ENCODE data around the gene DNAJC7. TPM values are rescaled to one million over a fixed set of nuclear protein-coding genes. Genes with fewer than 3 reads are reported as not detected.

The DNAJC7 gene
- total and polyA plus RNA-seq, 9 of the 15 experiments (the other 6 are each of a cell fraction or from before 2014, with no cell fraction given): 85.8 to 262 (median 157) TPM

DNA sequence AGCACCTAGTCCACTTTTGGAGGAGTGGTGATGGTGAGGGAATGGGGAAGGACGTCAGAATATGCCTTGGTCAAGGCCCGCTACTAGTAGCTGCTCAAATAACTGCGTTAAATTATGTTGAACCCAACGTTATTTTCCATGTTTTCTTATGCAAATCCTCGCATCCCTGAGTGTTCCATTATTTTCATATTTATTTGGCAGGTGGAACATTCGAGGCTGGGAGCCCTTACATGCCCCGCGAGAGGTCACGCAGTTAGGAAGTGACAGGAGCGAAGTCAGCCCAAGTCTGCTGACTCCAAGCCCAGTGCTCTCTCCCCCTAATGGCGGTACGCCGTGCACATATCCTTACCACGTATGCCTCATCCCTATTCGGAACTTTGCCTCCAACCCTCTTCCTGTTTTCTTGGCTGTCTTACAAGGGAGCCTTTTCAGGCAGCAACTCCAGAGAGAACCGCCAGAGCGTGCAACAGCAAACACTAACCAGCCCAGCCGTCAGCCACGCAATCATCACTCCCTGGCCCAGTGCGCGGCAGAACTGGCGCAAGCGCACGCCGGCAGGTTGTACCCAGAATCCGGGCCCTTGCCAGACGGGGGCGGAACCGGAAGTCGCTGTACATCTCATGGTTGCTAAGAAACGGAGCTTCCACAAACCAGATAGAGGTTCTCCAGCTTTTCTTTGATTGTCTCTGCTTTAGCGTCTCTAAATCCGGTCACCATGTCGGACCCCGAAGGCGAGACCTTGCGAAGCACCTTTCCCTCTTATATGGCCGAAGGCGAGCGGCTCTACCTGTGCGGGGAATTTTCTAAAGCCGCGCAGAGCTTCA lies 87.0 kb downstream of the DNAJC7 start, which contains the start of gene ODAD4 (continued):
- TF ChIP-seq, protein P1, sequence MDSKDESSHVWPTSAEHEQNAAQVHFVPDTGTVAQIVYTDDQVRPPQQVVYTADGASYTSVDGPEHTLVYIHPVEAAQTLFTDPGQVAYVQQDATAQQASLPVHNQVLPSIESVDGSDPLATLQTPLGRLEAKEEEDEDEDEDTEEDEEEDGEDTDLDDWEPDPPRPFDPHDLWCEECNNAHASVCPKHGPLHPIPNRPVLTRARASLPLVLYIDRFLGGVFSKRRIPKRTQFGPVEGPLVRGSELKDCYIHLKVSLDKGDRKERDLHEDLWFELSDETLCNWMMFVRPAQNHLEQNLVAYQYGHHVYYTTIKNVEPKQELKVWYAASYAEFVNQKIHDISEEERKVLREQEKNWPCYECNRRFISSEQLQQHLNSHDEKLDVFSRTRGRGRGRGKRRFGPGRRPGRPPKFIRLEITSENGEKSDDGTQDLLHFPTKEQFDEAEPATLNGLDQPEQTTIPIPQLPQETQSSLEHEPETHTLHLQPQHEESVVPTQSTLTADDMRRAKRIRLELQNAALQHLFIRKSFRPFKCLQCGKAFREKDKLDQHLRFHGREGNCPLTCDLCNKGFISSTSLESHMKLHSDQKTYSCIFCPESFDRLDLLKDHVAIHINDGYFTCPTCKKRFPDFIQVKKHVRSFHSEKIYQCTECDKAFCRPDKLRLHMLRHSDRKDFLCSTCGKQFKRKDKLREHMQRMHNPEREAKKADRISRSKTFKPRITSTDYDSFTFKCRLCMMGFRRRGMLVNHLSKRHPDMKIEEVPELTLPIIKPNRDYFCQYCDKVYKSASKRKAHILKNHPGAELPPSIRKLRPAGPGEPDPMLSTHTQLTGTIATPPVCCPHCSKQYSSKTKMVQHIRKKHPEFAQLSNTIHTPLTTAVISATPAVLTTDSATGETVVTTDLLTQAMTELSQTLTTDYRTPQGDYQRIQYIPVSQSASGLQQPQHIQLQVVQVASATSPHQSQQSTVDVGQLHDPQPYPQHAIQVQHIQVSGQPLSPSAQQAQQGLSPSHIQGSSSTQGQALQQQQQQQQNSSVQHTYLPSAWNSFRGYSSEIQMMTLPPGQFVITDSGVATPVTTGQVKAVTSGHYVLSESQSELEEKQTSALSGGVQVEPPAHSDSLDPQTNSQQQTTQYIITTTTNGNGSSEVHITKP (IDR thresholded peaks at IDR 0.05; ENCODE audit: partially characterized antibody): peak; percentile 65
- peak; percentile 72; the same call in 1 of the 2 replicates for TF ChIP-seq RB1 (IDR thresholded peaks at IDR 0.05; ENCODE audit: low read depth)
- TF ChIP-seq RCOR1 (IDR thresholded peaks at IDR 0.05; ENCODE audit: borderline replicate concordance in 1 of 2, low read depth in 2 of 2, low read length in 2 of 2): peak in 1 of 2 experiments; percentile 36; a peak in 1 of 4 replicates
- TF ChIP-seq, protein P2, sequence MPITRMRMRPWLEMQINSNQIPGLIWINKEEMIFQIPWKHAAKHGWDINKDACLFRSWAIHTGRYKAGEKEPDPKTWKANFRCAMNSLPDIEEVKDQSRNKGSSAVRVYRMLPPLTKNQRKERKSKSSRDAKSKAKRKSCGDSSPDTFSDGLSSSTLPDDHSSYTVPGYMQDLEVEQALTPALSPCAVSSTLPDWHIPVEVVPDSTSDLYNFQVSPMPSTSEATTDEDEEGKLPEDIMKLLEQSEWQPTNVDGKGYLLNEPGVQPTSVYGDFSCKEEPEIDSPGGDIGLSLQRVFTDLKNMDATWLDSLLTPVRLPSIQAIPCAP (CRISPR knock-in tag; IDR thresholded peaks at IDR 0.05; ENCODE audit: borderline replicate concordance): no peak
- 0 out of 2 replicates have a peak, but pooled peaks have one; percentile 33 for TF ChIP-seq ZNF583 (CRISPR knock-in tag; IDR thresholded peaks at IDR 0.05)
- peak; percentile 95 for TF ChIP-seq SPI1 (IDR thresholded peaks at IDR 0.05; ENCODE audit: borderline replicate concordance, low read depth, low read length)
- no peak for TF ChIP-seq RBM39 (optimal IDR thresholded peaks at IDR 0.05; ENCODE audit: low read depth, low read length)
- no peak for TF ChIP-seq ZNF324 (CRISPR knock-in tag; IDR thresholded peaks at IDR 0.05)
- TF ChIP-seq ZNF445 (CRISPR knock-in tag; IDR thresholded peaks at IDR 0.05; ENCODE audit: low read depth): no peak
- TF ChIP-seq, protein P3, sequence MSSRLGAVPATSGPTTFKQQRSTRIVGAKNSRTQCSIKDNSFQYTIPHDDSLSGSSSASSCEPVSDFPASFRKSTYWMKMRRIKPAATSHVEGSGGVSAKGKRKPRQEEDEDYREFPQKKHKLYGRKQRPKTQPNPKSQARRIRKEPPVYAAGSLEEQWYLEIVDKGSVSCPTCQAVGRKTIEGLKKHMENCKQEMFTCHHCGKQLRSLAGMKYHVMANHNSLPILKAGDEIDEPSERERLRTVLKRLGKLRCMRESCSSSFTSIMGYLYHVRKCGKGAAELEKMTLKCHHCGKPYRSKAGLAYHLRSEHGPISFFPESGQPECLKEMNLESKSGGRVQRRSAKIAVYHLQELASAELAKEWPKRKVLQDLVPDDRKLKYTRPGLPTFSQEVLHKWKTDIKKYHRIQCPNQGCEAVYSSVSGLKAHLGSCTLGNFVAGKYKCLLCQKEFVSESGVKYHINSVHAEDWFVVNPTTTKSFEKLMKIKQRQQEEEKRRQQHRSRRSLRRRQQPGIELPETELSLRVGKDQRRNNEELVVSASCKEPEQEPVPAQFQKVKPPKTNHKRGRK (tag; IDR thresholded peaks at IDR 0.05): no peak
- no peak for TF ChIP-seq PRPF4 (IDR thresholded peaks at IDR 0.05; ENCODE audit: insufficient read depth, low read depth, low read length, poor library complexity, severe bottlenecking)
- TF ChIP-seq ZKSCAN8 (CRISPR knock-in tag; IDR thresholded peaks at IDR 0.05): no peak
- TF ChIP-seq, protein P4, sequence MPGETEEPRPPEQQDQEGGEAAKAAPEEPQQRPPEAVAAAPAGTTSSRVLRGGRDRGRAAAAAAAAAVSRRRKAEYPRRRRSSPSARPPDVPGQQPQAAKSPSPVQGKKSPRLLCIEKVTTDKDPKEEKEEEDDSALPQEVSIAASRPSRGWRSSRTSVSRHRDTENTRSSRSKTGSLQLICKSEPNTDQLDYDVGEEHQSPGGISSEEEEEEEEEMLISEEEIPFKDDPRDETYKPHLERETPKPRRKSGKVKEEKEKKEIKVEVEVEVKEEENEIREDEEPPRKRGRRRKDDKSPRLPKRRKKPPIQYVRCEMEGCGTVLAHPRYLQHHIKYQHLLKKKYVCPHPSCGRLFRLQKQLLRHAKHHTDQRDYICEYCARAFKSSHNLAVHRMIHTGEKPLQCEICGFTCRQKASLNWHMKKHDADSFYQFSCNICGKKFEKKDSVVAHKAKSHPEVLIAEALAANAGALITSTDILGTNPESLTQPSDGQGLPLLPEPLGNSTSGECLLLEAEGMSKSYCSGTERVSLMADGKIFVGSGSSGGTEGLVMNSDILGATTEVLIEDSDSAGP (CRISPR knock-in tag; IDR thresholded peaks at IDR 0.05): no peak
- TF ChIP-seq, protein P5, sequence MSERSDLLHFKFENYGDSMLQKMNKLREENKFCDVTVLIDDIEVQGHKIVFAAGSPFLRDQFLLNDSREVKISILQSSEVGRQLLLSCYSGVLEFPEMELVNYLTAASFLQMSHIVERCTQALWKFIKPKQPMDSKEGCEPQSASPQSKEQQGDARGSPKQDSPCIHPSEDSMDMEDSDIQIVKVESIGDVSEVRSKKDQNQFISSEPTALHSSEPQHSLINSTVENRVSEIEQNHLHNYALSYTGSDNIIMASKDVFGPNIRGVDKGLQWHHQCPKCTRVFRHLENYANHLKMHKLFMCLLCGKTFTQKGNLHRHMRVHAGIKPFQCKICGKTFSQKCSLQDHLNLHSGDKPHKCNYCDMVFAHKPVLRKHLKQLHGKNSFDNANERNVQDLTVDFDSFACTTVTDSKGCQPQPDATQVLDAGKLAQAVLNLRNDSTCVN (CRISPR knock-in tag; IDR thresholded peaks at IDR 0.05): 0 out of 2 replicates have a peak, but pooled peaks have one; percentile 44
